SU-DHL-6 (cell line): ENCODE measurements around the gene AHI1.

Experiments used
- H2AFZ ChIP-seq: fragments of 200-600 bp; sonication (generic); 2 replicates; pipeline ENCODE4 v1.6.1; 2014; ENCODE audit warnings: low read depth, mild to moderate bottlenecking, moderate library complexity, mixed read lengths, antibody characterized with exemption, low read length; ENCODE audit not compliant: severe bottlenecking
- H3F3A ChIP-seq: fragments of 200-600 bp; shearing (Covaris generic); 2 replicates; pipeline ENCODE4 v1.6.0; 2016; ENCODE audit warnings: antibody characterized with exemption, mild to moderate bottlenecking; ENCODE audit not compliant: insufficient read depth
- H3K27ac ChIP-seq: fragments of 200-600 bp; sonication (generic); 2 replicates; pipeline ENCODE4 v1.5.1; 2016; ENCODE audit warnings: low read depth, mild to moderate bottlenecking, low read length, moderate library complexity, mixed read lengths
- H3K27me3 ChIP-seq: fragments of 200-600 bp; sonication (generic), shearing (Covaris generic); 2 replicates; pipeline ENCODE4 v1.6.0; 2014; ENCODE audit warnings: mild to moderate bottlenecking, low read length
- H3K36me3 ChIP-seq: fragments of 200-600 bp; sonication (generic); 2 replicates; pipeline ENCODE4 v1.6.1; 2014; ENCODE audit warnings: mild to moderate bottlenecking, low read length, mixed read lengths
- H3K4me2 ChIP-seq: fragments of 300-600, 200-600 bp; shearing (Covaris generic), sonication (generic); 2 replicates; pipeline ENCODE4 v1.6.0; 2014; ENCODE audit warnings: low read length, low read depth, mild to moderate bottlenecking; ENCODE audit not compliant: poor library complexity, severe bottlenecking
- H3K4me3 ChIP-seq: fragments of 200-600 bp; sonication (generic); 2 replicates; pipeline ENCODE4 v1.5.1; 2014; ENCODE audit warnings: antibody characterized with exemption, low read length, mild to moderate bottlenecking, mixed read lengths; ENCODE audit not compliant: insufficient read depth, poor library complexity, severe bottlenecking
- H3K79me2 ChIP-seq: fragments of 200-600 bp; sonication (generic); 2 replicates; pipeline ENCODE4 v1.6.1; 2014; ENCODE audit warnings: mild to moderate bottlenecking, low read length, moderate library complexity; ENCODE audit not compliant: insufficient read depth
- H3K9ac ChIP-seq: fragments of 200-600 bp; sonication (generic); 2 replicates; pipeline ENCODE4 v1.7.0; 2014; ENCODE audit warnings: mild to moderate bottlenecking, low read length
- H3K9me2 ChIP-seq: fragments of 200-600 bp; sonication (generic); replicated peaks from 2 replicates; pipeline ENCODE4 v1.6.1; 2014; ENCODE audit warnings: low read length; ENCODE audit not compliant: insufficient read depth
- H3K9me3 ChIP-seq: fragments of 200-600 bp; sonication (generic); 2 replicates; pipeline ENCODE4 v1.6.1; 2014; ENCODE audit warnings: low read length, mixed read lengths; ENCODE audit not compliant: insufficient read depth
- H4K20me1 ChIP-seq: fragments of 200-600 bp; sonication (generic); 2 replicates; pipeline ENCODE4 v1.6.1; 2014; ENCODE audit warnings: low read depth, mild to moderate bottlenecking, antibody characterized with exemption, low read length, moderate library complexity, mixed read lengths
- CTCF ChIP-seq: fragments of 200-600 bp; sonication (generic); IDR thresholded peaks from one replicate; pipeline ENCODE4 v1.5.1; 2017; ENCODE audit warnings: antibody characterized with exemption, mild to moderate bottlenecking, low read length, moderate library complexity; ENCODE audit not compliant: insufficient read depth, poor library complexity, severe bottlenecking
- EZH2phosphoT487 ChIP-seq: fragments of 200-600 bp; sonication (generic), shearing (Covaris generic); conservative IDR thresholded peaks from 2 replicates; pipeline ENCODE4 v1.6.1; 2018; ENCODE audit warnings: mild to moderate bottlenecking, antibody characterized with exemption, low read length, moderate library complexity, mixed read lengths

The AHI1 gene

GRCh38 chr6:135530113-135530512 is 32.6 kb upstream of the AHI1 start:
- Histone ChIP-seq H3K9ac (no peak overlapping the region), H2AFZ (no peak overlapping the region), H3K27me3 (no peaks in the 10 kb centered on the region), H3K4me2 (no peak overlapping the region), H3K27ac (no peak overlapping the region), H3F3A (no peaks in the 10 kb centered on the region), H3K4me3 (no peak overlapping the region), H3K9me2 (no peaks in the 10 kb centered on the region), H3K36me3 (no peaks in the 10 kb centered on the region), H3K9me3 (no peaks in the 10 kb centered on the region), H4K20me1 (no peaks in the 10 kb centered on the region), H3K79me2 (no peaks in the 10 kb centered on the region)
- TF ChIP-seq CTCF (no peak), EZH2phosphoT487 (no peak)

GRCh38 chr6:135527960-135528249 is 30.4 kb upstream of the AHI1 start:
- no peaks in the 10 kb centered on the region for H3F3A ChIP-seq
- H3K4me2 ChIP-seq, result no peak overlapping the region
- no peaks in the 10 kb centered on the region for H3K27me3 ChIP-seq
- no peak overlapping the region for H3K4me3 ChIP-seq
- H3K36me3 ChIP-seq, result no peaks in the 10 kb centered on the region
- TF ChIP-seq CTCF (no peak), EZH2phosphoT487 (no peak)
- H3K27ac ChIP-seq, result no peak overlapping the region
- H2AFZ ChIP-seq, result no peak overlapping the region
- H3K79me2 ChIP-seq, result no peaks in the 10 kb centered on the region
- no peaks in the 10 kb centered on the region for H3K9me2 ChIP-seq
- no peak overlapping the region for H3K9ac ChIP-seq
- no peaks in the 10 kb centered on the region for H4K20me1 ChIP-seq
- no peaks in the 10 kb centered on the region for H3K9me3 ChIP-seq

- no peaks in the 10 kb centered on the region for H3K27me3 ChIP-seq
- H3F3A ChIP-seq, result no peaks in the 10 kb centered on the region
- H3K9ac ChIP-seq, result no peak overlapping the region
- H3K36me3 ChIP-seq, result no peaks in the 10 kb centered on the region
- H2AFZ ChIP-seq, result no peak overlapping the region
- H3K9me3 ChIP-seq, result no peaks in the 10 kb centered on the region
- no peak overlapping the region for H3K4me2 ChIP-seq
- H3K9me2 ChIP-seq, result no peaks in the 10 kb centered on the region
- H3K4me3 ChIP-seq, result no peak overlapping the region
- H3K27ac ChIP-seq, result no peak overlapping the region
- TF ChIP-seq EZH2phosphoT487, result no peak
- no peak for TF ChIP-seq CTCF
- H4K20me1 ChIP-seq, result no peaks in the 10 kb centered on the region
- no peaks in the 10 kb centered on the region for H3K79me2 ChIP-seq
These were observed 29.8 kb upstream of the AHI1 start for GRCh38 chr6:135527116-135527959.
